Endothelial cell (in vitro differentiated cells): ENCODE measurements around the gene STK35. TPM values are rescaled to one million over a fixed set of nuclear protein-coding genes. Genes with fewer than 3 reads are reported as not detected.

Experiments
- DNase-seq: peaks from one replicate; pipeline ENCODE4 v3.0.0; 2021; ENCODE audit warnings: low spot score
- H3K27ac Mint-ChIP-seq: one replicate; pipeline ENCODE4 v1.8.0; 2021; ENCODE audit warnings: mixed read lengths, inconsistent platforms; ENCODE audit not compliant: unreplicated experiment
- H3K27me3 Mint-ChIP-seq: one replicate; pipeline ENCODE4 v1.8.0; 2021; ENCODE audit warnings: mild to moderate bottlenecking, moderate library complexity, mixed read lengths, inconsistent platforms; ENCODE audit not compliant: unreplicated experiment
- H3K36me3 Mint-ChIP-seq: one replicate; pipeline ENCODE4 v1.8.0; 2021; ENCODE audit warnings: mild to moderate bottlenecking, low read depth, mixed read lengths, inconsistent platforms; ENCODE audit not compliant: unreplicated experiment
- H3K4me1 Mint-ChIP-seq: one replicate; pipeline ENCODE4 v1.8.0; 2021; ENCODE audit warnings: mild to moderate bottlenecking, mixed read lengths, inconsistent platforms; ENCODE audit not compliant: unreplicated experiment
- H3K4me3 Mint-ChIP-seq: one replicate; pipeline ENCODE4 v1.8.0; 2021; ENCODE audit warnings: mild to moderate bottlenecking, mixed read lengths, inconsistent platforms; ENCODE audit not compliant: unreplicated experiment
- H3K9me3 Mint-ChIP-seq: one replicate; pipeline ENCODE4 v1.8.0; 2021; ENCODE audit warnings: mixed read lengths, inconsistent platforms; ENCODE audit not compliant: unreplicated experiment
- total RNA-seq: library from RNA; stranded (reverse); fragmentation: NEBNext Ultra II Directional; extraction: Animal tissue kit (Norgen Biotek cat#: 25700); gene quantifications from one replicate; pipeline ENCODE4 v1.2.1, GENCODE V29; 2021; ENCODE audit not compliant: unreplicated experiment
- TF ChIP-seq, protein P1 (sequence below): fragments of 200-600 bp; sonication (generic); IDR thresholded peaks from one replicate; pipeline ENCODE4 v1.5.0; 2021; ENCODE audit warnings: antibody characterized with exemption; ENCODE audit not compliant: unreplicated experiment

STK35 gene
- total RNA-seq, 1 donor from 2014 or later = 31.3 TPM

DNA sequence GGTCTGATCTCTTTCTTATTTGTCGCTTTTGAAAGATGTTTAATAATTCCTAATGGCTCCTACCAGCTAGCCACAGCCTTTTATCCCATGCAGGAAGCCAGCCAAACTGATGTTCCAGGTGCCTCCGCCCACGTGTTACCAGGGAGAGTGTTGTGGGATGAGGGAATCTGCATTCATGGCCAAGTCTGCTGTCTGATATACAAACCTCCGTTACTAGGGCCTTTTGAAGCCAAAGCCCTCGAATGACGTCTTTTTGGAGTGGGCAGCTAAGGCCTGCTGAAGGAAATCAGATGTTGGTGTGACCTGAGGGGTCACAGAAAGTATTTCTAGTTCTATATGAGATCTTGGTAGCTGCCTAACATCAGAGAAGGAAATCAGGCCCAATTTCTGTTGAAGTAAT is 21.3 kb downstream of the STK35 start:
- no peaks in the 10 kb centered on the region for H3K4me1 Mint-ChIP-seq
- peaks cover 9% of the 10 kb centered on the region for H3K36me3 Mint-ChIP-seq
- TF ChIP-seq, protein P1, sequence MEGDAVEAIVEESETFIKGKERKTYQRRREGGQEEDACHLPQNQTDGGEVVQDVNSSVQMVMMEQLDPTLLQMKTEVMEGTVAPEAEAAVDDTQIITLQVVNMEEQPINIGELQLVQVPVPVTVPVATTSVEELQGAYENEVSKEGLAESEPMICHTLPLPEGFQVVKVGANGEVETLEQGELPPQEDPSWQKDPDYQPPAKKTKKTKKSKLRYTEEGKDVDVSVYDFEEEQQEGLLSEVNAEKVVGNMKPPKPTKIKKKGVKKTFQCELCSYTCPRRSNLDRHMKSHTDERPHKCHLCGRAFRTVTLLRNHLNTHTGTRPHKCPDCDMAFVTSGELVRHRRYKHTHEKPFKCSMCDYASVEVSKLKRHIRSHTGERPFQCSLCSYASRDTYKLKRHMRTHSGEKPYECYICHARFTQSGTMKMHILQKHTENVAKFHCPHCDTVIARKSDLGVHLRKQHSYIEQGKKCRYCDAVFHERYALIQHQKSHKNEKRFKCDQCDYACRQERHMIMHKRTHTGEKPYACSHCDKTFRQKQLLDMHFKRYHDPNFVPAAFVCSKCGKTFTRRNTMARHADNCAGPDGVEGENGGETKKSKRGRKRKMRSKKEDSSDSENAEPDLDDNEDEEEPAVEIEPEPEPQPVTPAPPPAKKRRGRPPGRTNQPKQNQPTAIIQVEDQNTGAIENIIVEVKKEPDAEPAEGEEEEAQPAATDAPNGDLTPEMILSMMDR = no peak
- H3K27me3 Mint-ChIP-seq = peaks cover 3% of the 10 kb centered on the region
- no peak overlapping the region for H3K4me3 Mint-ChIP-seq
- no peak overlapping the region for H3K27ac Mint-ChIP-seq
- no peaks in the 10 kb centered on the region for H3K9me3 Mint-ChIP-seq
- DNase-seq = no peak

DNA sequence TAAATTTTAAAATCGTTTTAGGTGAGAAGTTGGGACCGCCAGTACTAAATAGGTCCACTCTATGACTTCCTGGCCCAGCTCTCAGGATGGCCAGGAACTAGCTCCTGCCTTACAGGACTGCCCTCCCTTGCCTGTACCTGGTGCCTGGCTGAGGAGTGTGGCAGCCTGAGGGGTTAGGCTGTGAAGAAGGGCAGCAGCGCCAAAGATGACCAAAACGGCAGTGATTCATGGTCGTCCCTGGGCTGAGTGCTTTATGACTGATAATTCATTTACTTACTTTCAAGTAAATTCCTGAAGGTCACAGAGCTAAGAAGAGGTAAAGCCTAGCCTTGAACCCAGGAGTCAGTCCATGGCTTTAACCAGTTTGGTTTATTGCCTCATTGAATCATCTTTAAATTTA is 22.1 kb downstream of the STK35 start:
- Mint-ChIP-seq H3K36me3 (peaks cover 5% of the 10 kb centered on the region), H3K27ac (no peak overlapping the region), H3K4me1 (no peaks in the 10 kb centered on the region), H3K27me3 (peaks cover 3% of the 10 kb centered on the region), H3K9me3 (no peaks in the 10 kb centered on the region), H3K4me3 (peak overlapping the region; percentile 15)
- TF ChIP-seq, protein P1 = no peak
- DNase-seq = no peak

DNA sequence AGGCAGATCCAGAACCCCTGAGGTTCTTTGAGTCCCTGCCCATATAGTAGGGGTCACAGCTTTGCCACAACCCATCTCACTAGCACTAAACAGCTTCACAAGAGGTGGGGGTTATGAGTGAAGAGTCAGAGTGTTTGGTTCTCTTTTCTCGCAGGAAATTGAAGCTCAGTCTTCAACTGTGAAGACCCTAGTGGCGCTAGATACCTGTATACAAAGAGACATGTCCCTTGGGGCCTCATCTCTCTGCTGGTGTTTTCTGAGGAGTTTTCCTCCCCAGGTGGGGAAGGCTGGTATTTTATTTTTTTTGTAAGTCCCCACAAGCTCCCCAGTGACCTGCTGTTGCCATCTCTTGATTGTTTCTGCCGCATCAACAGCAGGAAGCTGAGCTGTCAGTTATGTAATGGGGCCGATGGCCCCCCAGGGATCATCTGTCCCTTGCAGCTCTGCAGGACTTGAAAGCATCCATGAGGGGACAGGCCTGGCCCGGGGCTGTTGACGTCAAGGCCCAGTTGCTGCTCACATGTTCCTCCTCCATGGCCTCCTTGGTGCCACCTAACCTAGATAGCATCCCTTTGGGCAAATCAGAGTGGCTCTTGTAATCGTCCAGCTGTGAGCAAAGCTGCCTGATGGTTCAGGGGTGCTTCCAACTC is 23.1 kb downstream of the STK35 start:
- Mint-ChIP-seq H3K9me3 (no peaks in the 10 kb centered on the region), H3K4me3 (no peak overlapping the region), H3K27ac (no peak overlapping the region), H3K27me3 (peaks cover 6% of the 10 kb centered on the region), H3K36me3 (no peaks in the 10 kb centered on the region), H3K4me1 (peaks cover 4% of the 10 kb centered on the region)
- TF ChIP-seq, protein P1 = no peak
- DNase-seq = no peak

DNA sequence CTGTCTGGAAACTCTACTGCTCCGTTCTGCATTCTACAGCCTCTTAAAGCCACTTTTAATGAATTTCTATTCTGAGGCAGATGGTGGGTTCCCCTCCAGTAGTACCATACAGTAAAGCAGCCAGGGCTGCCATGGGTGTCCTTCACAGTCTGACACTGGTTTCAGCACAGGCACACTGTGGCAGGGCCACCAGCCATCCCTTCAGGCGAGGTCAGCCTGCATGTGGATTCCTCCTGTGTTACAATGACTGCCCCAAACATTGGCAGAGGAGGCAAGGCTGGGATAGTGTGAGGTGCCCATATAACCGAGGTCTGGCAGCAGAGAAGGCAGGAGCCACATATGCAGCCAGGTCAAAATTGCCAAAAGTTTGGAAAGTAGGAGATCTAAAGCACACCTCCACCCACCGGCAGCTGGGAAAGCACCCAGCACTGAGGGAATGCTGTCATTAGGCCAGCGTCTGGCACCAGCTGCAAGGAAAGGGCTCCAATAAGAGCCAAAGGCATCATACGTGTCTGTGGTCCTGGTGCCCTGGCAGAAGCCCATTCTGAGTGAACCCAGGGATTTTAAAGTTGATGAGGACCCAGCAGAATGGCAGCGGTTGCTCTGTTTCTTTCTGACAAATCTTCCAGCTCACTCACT is 24.0 kb downstream of the STK35 start:
- Mint-ChIP-seq H3K4me3 (no peak overlapping the region), H3K4me1 (peaks cover 7% of the 10 kb centered on the region), H3K9me3 (no peaks in the 10 kb centered on the region), H3K27me3 (peaks cover 6% of the 10 kb centered on the region), H3K36me3 (no peaks in the 10 kb centered on the region), H3K27ac (no peak overlapping the region)
- TF ChIP-seq, protein P1 = no peak
- no peak for DNase-seq

DNA sequence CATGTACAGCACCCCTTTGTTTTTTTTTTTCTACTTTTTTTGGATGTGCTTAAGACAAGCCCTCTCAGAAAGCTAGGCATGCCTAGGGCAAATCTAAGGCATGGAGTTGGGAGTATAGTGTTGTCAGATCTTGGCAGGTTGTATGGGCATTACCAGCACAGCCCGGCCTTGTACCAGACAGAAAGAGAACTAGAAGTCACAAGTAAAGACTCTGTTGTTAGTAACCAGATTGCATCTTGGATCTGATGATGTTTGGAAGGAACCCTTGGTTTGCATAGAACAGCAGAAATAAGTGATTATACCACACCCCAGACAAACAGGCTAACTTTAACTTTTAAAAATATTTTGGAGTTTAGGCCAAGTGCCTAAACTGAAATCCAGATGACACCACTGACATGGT is 25.6 kb downstream of the STK35 start:
- Mint-ChIP-seq H3K27ac (no peak overlapping the region), H3K36me3 (no peaks in the 10 kb centered on the region), H3K4me1 (peaks cover 7% of the 10 kb centered on the region), H3K27me3 (peaks cover 6% of the 10 kb centered on the region), H3K9me3 (no peaks in the 10 kb centered on the region), H3K4me3 (no peak overlapping the region)
- TF ChIP-seq, protein P1 = no peak
- no peak for DNase-seq
